GM12878 (cell line): ENCODE results near the gene MZT2A.
"Not testable (repeated sequence)": the region's sequence is repeated elsewhere in the genome, so short reads cannot be mapped to it uniquely, and the experiment has no call there.

Experiments used
- CEBPB ChIP-seq, 2 experiments: fragments of 150-350 bp in 1 of 2; IDR thresholded peaks; 2 replicates each; pipeline ENCODE4 v1.6.1; 2012 to 2014; ENCODE audit warnings: low read depth in 2 of 2, low read length in 2 of 2, borderline replicate concordance in 1 of 2, inconsistent platforms in 1 of 2
- CREM ChIP-seq: IDR thresholded peaks from 2 replicates; pipeline ENCODE4 v1.6.1; 2014; ENCODE audit warnings: antibody characterized with exemption, low read depth
- CTCF ChIP-seq, 3 experiments: IDR thresholded peaks in 2 of 3; conservative IDR thresholded peaks in 1 of 3; 2 replicates each; pipeline ENCODE4 v1.5.1; 2011; ENCODE audit warnings: low read depth in 3 of 3, low read length in 3 of 3, mild to moderate bottlenecking in 3 of 3, control low read depth in 2 of 3, moderate library complexity in 2 of 3, inconsistent platforms in 1 of 3, mixed read lengths in 1 of 3; ENCODE audit not compliant: control insufficient read depth in 2 of 3, insufficient read depth in 1 of 3; ENCODE audit errors: extremely low read depth in 1 of 3
- HCFC1 ChIP-seq: fragments of 150-350 bp; IDR thresholded peaks from 2 replicates; pipeline ENCODE4 v1.6.1; 2014; ENCODE audit warnings: low read length
- HDAC6 ChIP-seq: fragments of 200-600 bp; sonication (generic); IDR thresholded peaks from one replicate; pipeline ENCODE4 v1.8.0; 2017; ENCODE audit warnings: antibody characterized with exemption; ENCODE audit not compliant: unreplicated experiment
- MAX ChIP-seq: IDR thresholded peaks from 2 replicates; pipeline ENCODE4 v1.6.1; 2012; ENCODE audit warnings: low read depth, low read length, improper control_type of control experiment
- MYB ChIP-seq: fragments of 150-350 bp; IDR thresholded peaks from 2 replicates; pipeline ENCODE4 v1.6.1; 2014; ENCODE audit warnings: mild to moderate bottlenecking, low read depth, low read length, borderline replicate concordance
- POLR2AphosphoS5 ChIP-seq: IDR thresholded peaks from 2 replicates; pipeline ENCODE4 v1.6.1; 2011; ENCODE audit warnings: mild to moderate bottlenecking, low read length, inconsistent platforms
- ZNF24 ChIP-seq: fragments of 450-650 bp; IDR thresholded peaks from 2 replicates; pipeline ENCODE4 v1.6.1; 2017; ENCODE audit warnings: antibody characterized with exemption, mild to moderate bottlenecking

GRCh38 chr2:131480351-131480750 is 11.8 kb downstream of the MZT2A start:
- not testable (repeated sequence) for TF ChIP-seq HDAC6; MYB; MAX; CREM; ZNF24; POLR2AphosphoS5; HCFC1; CEBPB (IDR thresholded peaks at IDR 0.05; ENCODE audit: borderline replicate concordance in 1 of 2, low read depth in 2 of 2, low read length in 2 of 2); CTCF (IDR thresholded peaks at IDR 0.05 in 2 of 3, conservative IDR thresholded peaks at IDR 0.05 in 1 of 3; ENCODE audit: control insufficient read depth in 2 of 3, extremely low read depth in 1 of 3, insufficient read depth in 1 of 3, low read depth in 3 of 3, low read length in 3 of 3)
